Heart right ventricle (tissue), 16 donors: ENCODE data around the gene TRIM44. TPM values are rescaled to one million over a fixed set of nuclear protein-coding genes. Genes with fewer than 3 reads are reported as not detected.

ENCODE experiments used
- ATAC-seq, 8 donors: fragments of 200-7000 bp; cut with Tn5 transposase; one replicate each; pipeline ENCODE4 v1.9.1; 2020; ENCODE audit warnings: mild to moderate bottlenecking in 8 of 8, moderate library complexity in 8 of 8, moderate number of reproducible peaks in 1 of 8
- DNase-seq, 2 donors: peaks; one replicate each; pipeline ENCODE4 v3.0.0-alpha.2; 2020
- H3K27ac ChIP-seq, 10 donors: fragments of 200-600 bp; sonication (generic) in 2 of 10; one replicate each; pipeline versions ENCODE4 v1.5.0 to v1.8.0; 2020 to 2022; ENCODE audit warnings: mild to moderate bottlenecking in 3 of 10
- H3K27me3 ChIP-seq, 7 donors: fragments of 200-600 bp; one replicate each; pipeline ENCODE4 v1.8.0; 2021 to 2022; ENCODE audit warnings: mild to moderate bottlenecking in 2 of 7
- H3K36me3 ChIP-seq, 9 donors: fragments of 200-600 bp; sonication (generic) in 1 of 9; one replicate each; pipeline versions ENCODE4 v1.5.0 to v1.8.0; 2020 to 2022; ENCODE audit warnings: mild to moderate bottlenecking in 2 of 9
- H3K4me1 ChIP-seq, 9 donors: fragments of 200-600 bp; sonication (generic) in 1 of 9; one replicate each; pipeline versions ENCODE4 v1.5.0 to v1.8.0; 2020 to 2022; ENCODE audit warnings: mild to moderate bottlenecking in 4 of 9
- H3K4me3 ChIP-seq, 10 donors: fragments of 200-600 bp; sonication (generic) in 2 of 10; one replicate each; pipeline versions ENCODE4 v1.5.0 to v1.8.0; 2020 to 2022; ENCODE audit warnings: mild to moderate bottlenecking in 7 of 10, moderate library complexity in 2 of 10
- H3K9me3 ChIP-seq, 11 donors: fragments of 200-600 bp in 10 of 11; sonication (generic) in 2 of 11; one replicate each; pipeline versions ENCODE4 v1.5.0 to v1.8.0; 2013 to 2022; ENCODE audit warnings: mild to moderate bottlenecking in 2 of 11, control low read depth in 1 of 11, moderate library complexity in 1 of 11
- CTCF ChIP-seq, 9 donors: fragments of 200-600 bp; sonication (generic) in 2 of 9; IDR thresholded peaks; one replicate each; pipeline versions ENCODE4 v1.5.0 to v1.8.0; 2021 to 2022; ENCODE audit warnings: antibody characterized with exemption in 9 of 9, mild to moderate bottlenecking in 5 of 9, moderate library complexity in 1 of 9
- WGBS, 2 donors: extraction: QIAGEN DNeasy Blood & Tissue Kit; methylation state at CpG; one replicate each; pipeline ENCODE4 v1.1.7; 2013; ENCODE audit warnings: inconsistent platforms in 1 of 2; 5-methylcytosine and 5-hydroxymethylcytosine counted together
- intact Hi-C, 10 donors: fragments of 100-400 bp; cut with DNase I; formaldehyde crosslinking; loops; one replicate each; pipeline versions ENCODE4 v1.11.1 to v1.14.2; 2022
- long read RNA-seq, 3 donors: library from polyadenylated mRNA; unstranded; transcript quantifications; one replicate each; pipeline ENCODE4 v2.0.0, GENCODE V29; 2020 to 2021
- polyA plus RNA-seq, 2 donors: library from polyadenylated mRNA; stranded (reverse); fragments of 200-250 nt; gene quantifications; one replicate each; pipeline ENCODE4 v1.2.3, GENCODE V29; 2013
- total RNA-seq, 10 donors: library from RNA; stranded (reverse); fragmentation: NEBNext Ultra II Directional in 3 of 10; extraction: Animal tissue kit (Norgen Biotek cat#: 25700) in 3 of 10; gene quantifications; one replicate each; pipeline versions ENCODE4 v1.2.1 to v1.2.4, GENCODE V29; 2021 to 2023
- donor health status: Arrhythmogenic right ventricular cardiomyopathy.
- donor health status: ischemic (EF 13 %, LVEDD 7.1; RV severe dilation, severe dysfunction).
- donor health status: healthy with polysubstance abuse.
- donor health status: DM: no; HTN: yes; CAD: no.
- donor health status: DM: no; HTN: no; CAD: no.
- donor health status: ischemic (EF 25% LVEDD 6.9; RV normal size, moderate dysfunction).
- donor health status: ischemic (EF 25% LVEDD 5.7; RV mildly dilated, moderate dysfunction).
- donor health status: healthy.
- donor health status: DM: yes; HTN: yes; CAD: no.
- donor health status: Ischemic cardiomyopathy.
- donor health status: ischemic (EF 35%, LVEDD 5.7; RV mildly dilated, moderate dysfunction).
- donor health status: nonischemic (EF 11% LVEDD 7.7; RV severe dilation, severe dysfunction).
- donor health status: DM: yes; HTN: yes; CAD: no.
- donor health status: PGD.
- donor health status: ischemic (EF 29% LVEDD 5.4; RV normal size, mild dysfunction).
- donor health status: nonischemic (EF 23%, LVEDD 6.1; RV moderate dilation, normal function).

TRIM44 gene
- total RNA-seq = 10 to 100 TPM; 37.7 to 59.2 (median 46.8) TPM
- polyA plus RNA-seq = 1 to 10 TPM; 6.4 to 9.0 TPM
- long read RNA-seq, donor 1, full-length matches to known transcripts = 117 of 131 reads
- long read RNA-seq, donor 1, partial matches to known transcripts = 4 of 131 reads
- long read RNA-seq, donor 1, other reads (novel, unspliced or antisense) = 10 of 131 reads
- long read RNA-seq, donor 2, full-length matches to known transcripts = 127 of 140 reads
- long read RNA-seq, donor 2, partial matches to known transcripts = 4 of 140 reads
- long read RNA-seq, donor 2, other reads (novel, unspliced or antisense) = 9 of 140 reads
- long read RNA-seq, donor 3, full-length matches to known transcripts = 5 of 34 reads
- long read RNA-seq, donor 3, partial matches to known transcripts = 0 of 34 reads
- long read RNA-seq, donor 3, other reads (novel, unspliced or antisense) = 29 of 34 reads

- peaks cover 0 to 45% (median 29%) of the 10 kb centered on the region in 11 donors for H3K9me3 ChIP-seq
- peak within 1 kb of the TSS; percentile 88 to 99 (median 96) for H3K27ac ChIP-seq
- TF ChIP-seq CTCF (IDR thresholded peaks at IDR 0.05) = no peak
- peaks cover 0 to 2% (median 0%) of the 10 kb centered on the region in 7 donors for H3K27me3 ChIP-seq
- intact Hi-C loops = loop anchor here in 7 of 10 donors (1.0 to 10.0 kb wide), 8 partner anchors 41 to 160 kb away; partner anchors contain the start of gene FJX1 (in 2 of the 7)
- peaks cover 0 to 30% (median 19%) of the 10 kb centered on the region in 9 donors for H3K4me1 ChIP-seq
- DNase-seq (peak; percentile 87 to 88), ATAC-seq (peak; percentile 93 to 97 (median 96))
- WGBS, 2 donors = 2% methylated on average over 73 to 82 of the region's 82 CpGs
- H3K36me3 ChIP-seq = peaks cover 0 to 33% (median 0%) of the 10 kb centered on the region in 9 donors
- peak within 1 kb of the TSS; percentile 52 to 93 (median 76) for H3K4me3 ChIP-seq
Observed at GRCh38 chr11:35662649-35663407, at the start of gene TRIM44. TRIM44 (plus strand) TSS chr11:35662775; CDS start chr11:35663112, 337 bp downstream.

GRCh38 chr11:35614939-35615569, 47.5 kb upstream of the TRIM44 start:
- 76 to 82% methylated on average over 1 of the region's 1 CpG for WGBS, 2 donors
- ATAC-seq = no peak
- Histone ChIP-seq H3K27me3 (peaks cover 0 to 74% (median 21%) of the 10 kb centered on the region in 7 donors), H3K27ac (no peak overlapping the region), H3K4me3 (no peak overlapping the region), H3K9me3 (no peaks in the 10 kb centered on the region), H3K36me3 (no peaks in the 10 kb centered on the region), H3K4me1 (peaks cover 4 to 31% (median 19%) of the 10 kb centered on the region in 9 donors)
- intact Hi-C loops = loop anchor here (2.0 to 10.0 kb wide), 13 partner anchors 47 to 880 kb away; partner anchors contain the start of genes LDLRAD3 (in 2 of the 10) and TRIM44 (in 1 of the 10)
- DNase-seq = no peak
- no peak for TF ChIP-seq CTCF (IDR thresholded peaks at IDR 0.05)

- no peak overlapping the region for H3K27ac ChIP-seq
- ATAC-seq (peak in 2 of 8 donors; percentile 25 to 41), DNase-seq (peak in 1 of 2 donors; percentile 25)
- H3K4me1 ChIP-seq = peaks cover 4 to 37% (median 25%) of the 10 kb centered on the region in 9 donors
- intact Hi-C loops = loop anchor here (1.0 to 10.0 kb wide), 19 partner anchors 46 to 879 kb away; partner anchors contain the start of genes LDLRAD3 (in 2 of the 10) and TRIM44 (in 1 of the 10)
- H3K4me3 ChIP-seq = no peak overlapping the region
- H3K9me3 ChIP-seq = no peaks in the 10 kb centered on the region
- H3K27me3 ChIP-seq = peaks cover 0 to 86% (median 18%) of the 10 kb centered on the region in 7 donors
- H3K36me3 ChIP-seq = no peaks in the 10 kb centered on the region
- 27 to 28% methylated on average over 8 of the region's 8 CpGs for WGBS, 2 donors
- TF ChIP-seq CTCF (IDR thresholded peaks at IDR 0.05) = peak; percentile 52 to 87 (median 78)
Observed at GRCh38 chr11:35615921-35616900, 46.4 kb upstream of the TRIM44 start.
